Measurements from ENCODE around the gene CASKIN2. TPM values are rescaled to one million over a fixed set of nuclear protein-coding genes. Genes with fewer than 3 reads are reported as not detected.

Gene CASKIN2
- total and polyA plus RNA-seq, 2 of the 4 experiments (the other 2 are of a cell fraction), result 2.9 to 6.9 TPM

GRCh38 chr17:75550139-75550465 lies 34.8 kb upstream of the CASKIN2 start:
- 100% methylated on average over 2 of the region's 4 CpGs; no CpG with 5 or more reads in 1 of the 2 experiments for WGBS, 2 experiments (ENCODE audit: extremely low coverage in 2 of 2, insufficient read length in 1 of 2)
- BruUV-seq (replicated peaks), result no TSS peak
- intact Hi-C loops (cut with micrococcal nuclease), result no loop called here
- Histone ChIP-seq H3K4me2 (ENCODE audit: low read depth, low read length) (no peak overlapping the region), H3K23ac (ENCODE audit: low read depth, low read length) (no peak overlapping the region), H3K9me1 (ENCODE audit: insufficient read depth, low read length) (peaks cover 11% of the 10 kb centered on the region; the same call in 1 of the 2 replicates), H3K27me3 (ENCODE audit: control insufficient read depth, insufficient read depth, low read length) (peaks cover 27% of the 10 kb centered on the region), H4K91ac (ENCODE audit: insufficient read depth, low read depth, low read length) (no peak overlapping the region), H3K4me3 (ENCODE audit: insufficient read depth, low read depth, low read length) (no peak overlapping the region), H2AK9ac (replicated peaks; ENCODE audit: low read depth, low read length, poor library complexity) (no peak overlapping the region), H4K8ac (ENCODE audit: low read depth in 2 of 2, low read length in 2 of 2) (no peak overlapping the region), H4K20me1 (ENCODE audit: insufficient read depth, low read length) (no peaks in the 10 kb centered on the region), H3K18ac (ENCODE audit: low read depth, low read length) (no peak overlapping the region), H3K4ac (ENCODE audit: low read depth, low read length) (no peak overlapping the region), H4K5ac (ENCODE audit: low read depth, low read length) (no peak overlapping the region), H2AK5ac (ENCODE audit: low read depth, low read length) (no peak overlapping the region), H3K9ac (ENCODE audit: low read depth, low read length) (no peak overlapping the region), H2AFZ (replicated peaks; ENCODE audit: low read length, poor library complexity) (no peak overlapping the region), H3K14ac (replicated peaks; ENCODE audit: low read depth, low read length) (no peak overlapping the region), H3K36me3 (ENCODE audit: control insufficient read depth, insufficient read depth, low read length) (no peaks in the 10 kb centered on the region), H3K27ac (ENCODE audit: insufficient read depth, low read length) (no peak overlapping the region), H3K4me1 (ENCODE audit: control insufficient read depth, insufficient read depth, low read length) (peaks cover 11% of the 10 kb centered on the region), H2BK5ac (ENCODE audit: low read depth, low read length, poor library complexity, severe bottlenecking) (no peak overlapping the region), H3K56ac (ENCODE audit: extremely low read depth, insufficient read depth, low read length) (no peak overlapping the region), H3K9me3 (ENCODE audit: control insufficient read depth, insufficient read depth, low read length) (no peaks in the 10 kb centered on the region), H2BK20ac (ENCODE audit: low read depth, low read length) (no peak overlapping the region), H3K79me1 (ENCODE audit: low read depth in 1 of 2, low read length in 2 of 2) (no peaks in the 10 kb centered on the region), H2BK120ac (ENCODE audit: low read depth, low read length) (no peak overlapping the region), H2BK15ac (ENCODE audit: low read depth, low read length) (no peak overlapping the region)
- in situ Hi-C loops (cut with MboI; ENCODE audit: low sequenced_read_pairs), result no loop called here
- dilution Hi-C loops (cut with HindIII; ENCODE audit: low sequenced_read_pairs, unreplicated experiment), result no loop called here
- ATAC-seq (ENCODE audit: low read depth) (no peak), DNase-seq (no peak)
- ChIA-PET POLR2A (ENCODE audit: unreplicated experiment) (no interaction called here), CTCF (interaction anchor here (0.5 kb wide), 1 partner anchor 72 kb away, joined by 3 read pairs; no protein-coding TSS in a partner anchor)
- TF ChIP-seq ELK1 (IDR thresholded peaks at IDR 0.05; ENCODE audit: borderline replicate concordance, low read depth, low read length), result no peak
- no peak for TF ChIP-seq MAZ (IDR thresholded peaks at IDR 0.05; ENCODE audit: borderline replicate concordance, low read depth, low read length)
- no peak for TF ChIP-seq FOS (IDR thresholded peaks at IDR 0.05; ENCODE audit: low read depth, low read length)
- TF ChIP-seq MXI1 (IDR thresholded peaks at IDR 0.05; ENCODE audit: borderline replicate concordance, low read depth, low read length), result no peak
- TF ChIP-seq RAD21 (IDR thresholded peaks at IDR 0.05; ENCODE audit: low read length), result no peak
- TF ChIP-seq POLR2A (IDR thresholded peaks at IDR 0.05; ENCODE audit: low read depth, low read length), result no peak
- no peak for TF ChIP-seq CTCF (conservative IDR thresholded peaks at IDR 0.05; ENCODE audit: low read depth, low read length)
- no peak for TF ChIP-seq RCOR1 (IDR thresholded peaks at IDR 0.05; ENCODE audit: insufficient replicate concordance, low read length)

Measured in IMR-90 (cell line).